Mesenchymal stem cell (in vitro differentiated cells and primary cell): Measurements from ENCODE around the gene ATP8A1.
A peak's percentile ranks its signal among the peaks of the same experiment; 100 is the strongest.

Experiments used
- DNase-seq: peaks from one replicate; pipeline ENCODE4 v3.0.0-alpha.2; 2013
- H2AFZ ChIP-seq: one replicate; pipeline ENCODE4 v1.6.1; 2013; ENCODE audit warnings: low read depth, mild to moderate bottlenecking, control low read depth, inconsistent platforms, low read length, moderate library complexity
- H2AK5ac ChIP-seq: 2 replicates; pipeline ENCODE4 v1.6.1; 2013; ENCODE audit warnings: low read length, moderate library complexity, mild to moderate bottlenecking, inconsistent platforms; ENCODE audit not compliant: severe bottlenecking
- H2BK120ac ChIP-seq: one replicate; pipeline ENCODE4 v1.6.1; 2013; ENCODE audit warnings: low read depth, mild to moderate bottlenecking, inconsistent platforms, low read length, moderate library complexity
- H2BK12ac ChIP-seq, 2 experiments: one replicate each; pipeline ENCODE4 v1.6.1; 2013; ENCODE audit warnings: inconsistent platforms in 2 of 2, low read length in 2 of 2, mild to moderate bottlenecking in 2 of 2, moderate library complexity in 2 of 2, control low read depth in 1 of 2
- H2BK15ac ChIP-seq: one replicate; pipeline ENCODE4 v1.6.1; 2013; ENCODE audit warnings: mild to moderate bottlenecking, low read depth, inconsistent platforms; ENCODE audit not compliant: poor library complexity, severe bottlenecking
- H2BK5ac ChIP-seq: 2 replicates; pipeline ENCODE4 v1.6.1; 2013; ENCODE audit warnings: low read depth, mild to moderate bottlenecking, low read length, control low read depth, inconsistent platforms; ENCODE audit not compliant: poor library complexity, severe bottlenecking
- H3K14ac ChIP-seq, 2 experiments: one replicate each; pipeline ENCODE4 v1.6.1; 2013; ENCODE audit warnings: inconsistent platforms in 2 of 2, low read length in 2 of 2, control low read depth in 1 of 2, mild to moderate bottlenecking in 1 of 2, moderate library complexity in 1 of 2
- H3K18ac ChIP-seq, 2 experiments: one replicate each; pipeline ENCODE4 v1.6.1; 2013; ENCODE audit warnings: inconsistent platforms in 2 of 2, low read length in 2 of 2, control low read depth in 1 of 2, low read depth in 1 of 2, mild to moderate bottlenecking in 1 of 2
- H3K23ac ChIP-seq, 2 experiments: one replicate each; pipeline ENCODE4 v1.6.1; 2013; ENCODE audit warnings: inconsistent platforms in 2 of 2, low read length in 2 of 2, mild to moderate bottlenecking in 2 of 2, moderate library complexity in 2 of 2, control low read depth in 1 of 2
- H3K27ac ChIP-seq: 2 replicates; pipeline ENCODE4 v1.5.1; 2013; ENCODE audit warnings: mild to moderate bottlenecking, moderate library complexity, low read length, control low read depth, inconsistent platforms; ENCODE audit not compliant: poor library complexity, severe bottlenecking
- H3K27me3 ChIP-seq, 2 experiments: 2 replicates each; pipeline versions ENCODE4 v1.6.1 to v1.7.0; 2013; ENCODE audit warnings: low read length in 2 of 2, mild to moderate bottlenecking in 2 of 2, moderate library complexity in 2 of 2, control low read depth in 1 of 2, inconsistent platforms in 1 of 2; ENCODE audit not compliant: control insufficient read depth in 1 of 2, insufficient read depth in 1 of 2
- H3K36me3 ChIP-seq, 2 experiments: 2 replicates each; pipeline versions ENCODE4 v1.6.1 to v1.7.0; 2013; ENCODE audit warnings: low read length in 2 of 2, control low read depth in 1 of 2, inconsistent platforms in 1 of 2, low read depth in 1 of 2, mild to moderate bottlenecking in 1 of 2; ENCODE audit not compliant: insufficient read depth in 2 of 2, control insufficient read depth in 1 of 2
- H3K4ac ChIP-seq, 2 experiments: one replicate each; pipeline ENCODE4 v1.6.1; 2013; ENCODE audit warnings: inconsistent platforms in 2 of 2, low read length in 2 of 2, mild to moderate bottlenecking in 2 of 2, moderate library complexity in 2 of 2, control low read depth in 1 of 2, low read depth in 1 of 2
- H3K4me1 ChIP-seq: 2 replicates; pipeline ENCODE4 v1.6.1; 2013; ENCODE audit warnings: low read depth, low read length, control low read depth; ENCODE audit not compliant: control insufficient read depth, insufficient read depth
- H3K4me2 ChIP-seq: 2 replicates; pipeline ENCODE4 v1.6.1; 2013; ENCODE audit warnings: low read length, mild to moderate bottlenecking, inconsistent platforms; ENCODE audit not compliant: poor library complexity, severe bottlenecking
- H3K4me3 ChIP-seq, 2 experiments: 2 replicates each; pipeline versions ENCODE4 v1.5.1 to v1.7.0; 2013; ENCODE audit warnings: low read length in 2 of 2, mild to moderate bottlenecking in 2 of 2, control low read depth in 1 of 2, low read depth in 1 of 2; ENCODE audit not compliant: insufficient read depth in 1 of 2
- H3K79me1 ChIP-seq: replicated peaks from 2 replicates; pipeline ENCODE4 v1.6.1; 2013; ENCODE audit warnings: mild to moderate bottlenecking, control low read depth, low read length, inconsistent platforms; ENCODE audit not compliant: poor library complexity, severe bottlenecking
- H3K9ac ChIP-seq: 2 replicates; pipeline ENCODE4 v1.7.0; 2013; ENCODE audit warnings: mild to moderate bottlenecking, low read length, moderate library complexity
- H3K9me3 ChIP-seq: 2 replicates; pipeline ENCODE4 v1.7.0; 2013; ENCODE audit warnings: mild to moderate bottlenecking, low read length; ENCODE audit not compliant: control insufficient read depth
- H4K8ac ChIP-seq: one replicate; pipeline ENCODE4 v1.6.1; 2013; ENCODE audit warnings: inconsistent platforms, mild to moderate bottlenecking, low read length, moderate library complexity
- H4K91ac ChIP-seq: one replicate; pipeline ENCODE4 v1.6.1; 2013; ENCODE audit warnings: mild to moderate bottlenecking, low read length, inconsistent platforms
- WGBS: methylation state at CpG from one replicate; pipeline ENCODE4 v1.1.7; 2013; ENCODE audit warnings: mixed read lengths; 5-methylcytosine and 5-hydroxymethylcytosine counted together

ATP8A1 gene

GRCh38 chr4:42453612-42454011 is 203.3 kb downstream of the ATP8A1 start:
- Histone ChIP-seq H2BK120ac (no peak overlapping the region), H2AK5ac (peak overlapping the region; percentile 74), H3K9ac (no peak overlapping the region), H2BK15ac (no peak overlapping the region), H2BK5ac (peak overlapping the region; percentile 59), H3K4me3 (no peak overlapping the region), H3K27me3 (no peaks in the 10 kb centered on the region), H2AFZ (no peak overlapping the region), H4K8ac (no peak overlapping the region), H3K18ac (no peak overlapping the region), H3K4me2 (no peak overlapping the region), H3K27ac (peak overlapping the region; percentile 27), H3K23ac (no peak overlapping the region), H4K91ac (no peak overlapping the region), H3K9me3 (no peaks in the 10 kb centered on the region), H3K14ac (no peak overlapping the region), H3K4me1 (peaks cover 4% of the 10 kb centered on the region), H3K79me1 (no peaks in the 10 kb centered on the region), H3K4ac (no peak overlapping the region), H3K36me3 (no peaks in the 10 kb centered on the region), H2BK12ac (no peak overlapping the region)
- DNase-seq: no peak
- WGBS: 100% methylated on average over 1 of the region's 1 CpG

DNA sequence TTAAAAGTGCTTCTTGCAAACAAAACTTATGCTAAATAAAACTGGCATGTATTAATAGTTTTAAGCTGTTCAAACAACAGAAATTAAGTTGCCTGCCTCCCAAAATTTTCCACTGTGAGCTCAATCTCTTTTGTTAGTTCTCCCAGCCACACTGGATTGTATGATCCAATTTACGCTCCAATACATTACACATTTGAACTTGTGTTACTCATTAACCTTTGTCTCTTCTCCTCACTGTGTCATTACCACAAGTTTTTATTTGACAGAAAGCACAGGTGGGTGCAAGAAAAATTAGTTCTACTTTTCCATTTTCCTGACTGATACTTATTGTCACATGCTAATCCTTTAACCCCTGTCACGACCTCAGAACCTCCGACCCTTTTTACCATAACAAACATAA is 204.1 kb downstream of the ATP8A1 start:
- Histone ChIP-seq H2BK12ac (no peak overlapping the region), H2AK5ac (no peak overlapping the region), H3K79me1 (no peaks in the 10 kb centered on the region), H3K27ac (peak overlapping the region; percentile 27), H3K4me2 (no peak overlapping the region), H3K9ac (no peak overlapping the region), H3K18ac (no peak overlapping the region), H3K9me3 (no peaks in the 10 kb centered on the region), H3K36me3 (no peaks in the 10 kb centered on the region), H4K91ac (no peak overlapping the region), H3K27me3 (no peaks in the 10 kb centered on the region), H4K8ac (no peak overlapping the region), H2AFZ (no peak overlapping the region), H3K4me3 (no peak overlapping the region), H2BK5ac (no peak overlapping the region), H3K14ac (no peak overlapping the region), H2BK120ac (no peak overlapping the region), H3K4ac (no peak overlapping the region), H3K23ac (no peak overlapping the region), H2BK15ac (no peak overlapping the region), H3K4me1 (peaks cover 4% of the 10 kb centered on the region)
- DNase-seq: no peak
- 75% methylated on average over 3 of the region's 3 CpGs for WGBS

DNA sequence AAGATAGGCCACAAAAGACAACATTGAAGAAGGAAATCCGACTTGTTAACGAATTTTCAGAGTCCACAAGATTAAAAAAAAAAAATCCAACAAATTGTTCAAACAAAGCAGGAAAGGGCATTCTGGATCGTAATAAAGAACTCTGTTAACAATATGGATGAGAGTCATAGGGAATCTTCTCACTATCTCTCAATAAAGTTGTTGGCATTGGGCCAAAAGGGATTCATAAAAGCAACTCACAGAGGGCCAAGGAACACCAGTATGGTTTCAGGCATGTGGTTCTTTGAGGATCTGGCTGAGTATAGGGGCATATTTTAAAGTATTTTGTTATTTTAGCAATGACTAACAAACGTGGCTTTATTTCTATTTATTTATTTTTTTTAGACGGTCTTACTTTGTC is 210.1 kb downstream of the ATP8A1 start:
- DNase-seq: no peak
- H3K36me3 ChIP-seq: no peaks in the 10 kb centered on the region
- no peak overlapping the region for H2AK5ac ChIP-seq
- no peak overlapping the region for H3K27ac ChIP-seq
- no peaks in the 10 kb centered on the region for H3K4me1 ChIP-seq
- WGBS: 65% methylated on average over 5 of the region's 5 CpGs
- H2BK120ac ChIP-seq: no peak overlapping the region
- no peak overlapping the region for H2BK15ac ChIP-seq
- H3K18ac ChIP-seq: no peak overlapping the region
- no peak overlapping the region for H3K4me3 ChIP-seq
- H3K4me2 ChIP-seq: no peak overlapping the region
- no peaks in the 10 kb centered on the region for H3K27me3 ChIP-seq
- H4K8ac ChIP-seq: no peak overlapping the region
- no peak overlapping the region for H2BK12ac ChIP-seq
- no peak overlapping the region for H3K14ac ChIP-seq
- no peak overlapping the region for H4K91ac ChIP-seq
- H3K79me1 ChIP-seq: no peaks in the 10 kb centered on the region
- no peak overlapping the region for H3K4ac ChIP-seq
- no peaks in the 10 kb centered on the region for H3K9me3 ChIP-seq
- no peak overlapping the region for H3K9ac ChIP-seq
- no peak overlapping the region for H2AFZ ChIP-seq
- H3K23ac ChIP-seq: no peak overlapping the region
- no peak overlapping the region for H2BK5ac ChIP-seq

- Histone ChIP-seq H2BK120ac (no peak overlapping the region), H3K4ac (no peak overlapping the region), H3K79me1 (no peaks in the 10 kb centered on the region), H2BK5ac (no peak overlapping the region), H3K23ac (no peak overlapping the region), H3K18ac (no peak overlapping the region), H3K27me3 (no peaks in the 10 kb centered on the region), H3K4me1 (no peaks in the 10 kb centered on the region), H2AK5ac (peak overlapping the region; percentile 18), H3K27ac (no peak overlapping the region), H2BK12ac (no peak overlapping the region), H3K9ac (no peak overlapping the region), H3K14ac (no peak overlapping the region), H4K91ac (no peak overlapping the region), H2AFZ (no peak overlapping the region), H3K36me3 (no peaks in the 10 kb centered on the region), H3K4me3 (no peak overlapping the region), H3K9me3 (no peaks in the 10 kb centered on the region), H2BK15ac (no peak overlapping the region), H4K8ac (no peak overlapping the region), H3K4me2 (no peak overlapping the region)
- no peak for DNase-seq
- WGBS: 91% methylated on average over 3 of the region's 5 CpGs
Observed at GRCh38 chr4:42445038-42445437, 211.9 kb downstream of the ATP8A1 start.
